Measurements from ENCODE around the gene SELENOO. TPM values are rescaled to one million over a fixed set of nuclear protein-coding genes. Genes with fewer than 3 reads are reported as not detected.

The SELENOO gene
- total RNA-seq, 1 experiment from 2014 or later = 29.6 TPM

DNA sequence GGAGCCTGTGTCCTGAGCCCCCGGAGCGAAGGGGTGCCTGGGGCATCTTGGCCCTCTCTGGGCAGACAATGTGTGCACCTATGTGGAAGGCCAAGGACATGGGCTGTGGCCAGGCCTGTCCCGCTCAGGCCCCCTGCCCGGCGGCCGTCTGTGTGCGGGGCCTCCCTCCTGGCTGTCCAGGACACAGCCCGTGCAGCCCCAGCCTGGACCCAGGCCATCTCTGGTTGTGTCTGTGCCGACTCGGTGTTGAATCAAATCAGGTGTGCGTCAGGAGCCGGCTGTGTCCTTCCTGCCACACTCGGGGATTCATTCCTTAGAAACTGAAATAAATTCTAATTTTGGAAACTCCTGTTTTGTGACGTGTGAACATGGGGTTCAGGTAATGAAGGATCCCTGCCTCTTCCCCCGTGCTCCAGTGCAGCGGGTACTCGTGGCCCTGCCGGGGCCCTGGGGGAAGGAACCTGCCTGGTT lies 1.5 kb upstream of the SELENOO start:
- Histone ChIP-seq H3K4me3 (replicated peaks in 1 of 2; ENCODE audit: low read depth in 1 of 2, low read length in 2 of 2) (no peak overlapping the region), H2AFZ (ENCODE audit: low read depth, low read length, poor library complexity, severe bottlenecking) (no peak overlapping the region), H3K9me2 (ENCODE audit: insufficient read depth) (no peaks in the 10 kb centered on the region), H3K27me3 (ENCODE audit: insufficient read depth, low read length) (no peaks in the 10 kb centered on the region), H3K79me2 (ENCODE audit: insufficient read depth, low read length) (peaks cover 14% of the 10 kb centered on the region), H4K20me1 (ENCODE audit: insufficient read depth) (no peaks in the 10 kb centered on the region), H3K4me2 (ENCODE audit: low read length) (peak overlapping the region; percentile 95), H3K27ac (ENCODE audit: low read depth, low read length) (peak overlapping the region; percentile 22), H3K9me3 (ENCODE audit: control insufficient read depth in 1 of 2, insufficient read depth in 1 of 2, low read depth in 1 of 2, low read length in 2 of 2) (peaks cover 0 to 8% of the 10 kb centered on the region in 2 experiments; a peak in 1 of 4 replicates), H3K4me1 (ENCODE audit: control insufficient read depth in 1 of 2, insufficient read depth in 2 of 2, low read length in 2 of 2) (peaks cover 9 to 19% of the 10 kb centered on the region in 2 experiments; a peak in 3 of 4 replicates), H3K36me3 (ENCODE audit: control insufficient read depth in 1 of 2, insufficient read depth in 2 of 2, low read length in 2 of 2) (peaks cover 2 to 18% of the 10 kb centered on the region in 2 experiments; a peak in 3 of 4 replicates), H3K9ac (ENCODE audit: low read length) (0 out of 2 replicates have a peak overlapping the region, but pooled peaks have one; percentile 67)
- RAD21 ChIA-PET (ENCODE audit: low non-redundant PET in 1 of 2, low total read pairs in 2 of 2, uncharacterized antibody in 2 of 2, unreplicated experiment in 2 of 2) = no interaction called here
- no peak for DNase-seq (ENCODE audit: low read depth, low spot score)
- no peak for TF ChIP-seq YY1 (IDR thresholded peaks at IDR 0.05; ENCODE audit: extremely low read depth, insufficient replicate concordance, low read depth, low read length)
- TF ChIP-seq FOSL1 (IDR thresholded peaks at IDR 0.05; ENCODE audit: low read depth) = no peak
- TF ChIP-seq, protein P1, sequence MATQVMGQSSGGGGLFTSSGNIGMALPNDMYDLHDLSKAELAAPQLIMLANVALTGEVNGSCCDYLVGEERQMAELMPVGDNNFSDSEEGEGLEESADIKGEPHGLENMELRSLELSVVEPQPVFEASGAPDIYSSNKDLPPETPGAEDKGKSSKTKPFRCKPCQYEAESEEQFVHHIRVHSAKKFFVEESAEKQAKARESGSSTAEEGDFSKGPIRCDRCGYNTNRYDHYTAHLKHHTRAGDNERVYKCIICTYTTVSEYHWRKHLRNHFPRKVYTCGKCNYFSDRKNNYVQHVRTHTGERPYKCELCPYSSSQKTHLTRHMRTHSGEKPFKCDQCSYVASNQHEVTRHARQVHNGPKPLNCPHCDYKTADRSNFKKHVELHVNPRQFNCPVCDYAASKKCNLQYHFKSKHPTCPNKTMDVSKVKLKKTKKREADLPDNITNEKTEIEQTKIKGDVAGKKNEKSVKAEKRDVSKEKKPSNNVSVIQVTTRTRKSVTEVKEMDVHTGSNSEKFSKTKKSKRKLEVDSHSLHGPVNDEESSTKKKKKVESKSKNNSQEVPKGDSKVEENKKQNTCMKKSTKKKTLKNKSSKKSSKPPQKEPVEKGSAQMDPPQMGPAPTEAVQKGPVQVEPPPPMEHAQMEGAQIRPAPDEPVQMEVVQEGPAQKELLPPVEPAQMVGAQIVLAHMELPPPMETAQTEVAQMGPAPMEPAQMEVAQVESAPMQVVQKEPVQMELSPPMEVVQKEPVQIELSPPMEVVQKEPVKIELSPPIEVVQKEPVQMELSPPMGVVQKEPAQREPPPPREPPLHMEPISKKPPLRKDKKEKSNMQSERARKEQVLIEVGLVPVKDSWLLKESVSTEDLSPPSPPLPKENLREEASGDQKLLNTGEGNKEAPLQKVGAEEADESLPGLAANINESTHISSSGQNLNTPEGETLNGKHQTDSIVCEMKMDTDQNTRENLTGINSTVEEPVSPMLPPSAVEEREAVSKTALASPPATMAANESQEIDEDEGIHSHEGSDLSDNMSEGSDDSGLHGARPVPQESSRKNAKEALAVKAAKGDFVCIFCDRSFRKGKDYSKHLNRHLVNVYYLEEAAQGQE (IDR thresholded peaks at IDR 0.05; ENCODE audit: low read depth) = no peak
- TF ChIP-seq EZH2phosphoT487 (IDR thresholded peaks at IDR 0.05; ENCODE audit: borderline replicate concordance) = no peak
- TF ChIP-seq, protein P2, sequence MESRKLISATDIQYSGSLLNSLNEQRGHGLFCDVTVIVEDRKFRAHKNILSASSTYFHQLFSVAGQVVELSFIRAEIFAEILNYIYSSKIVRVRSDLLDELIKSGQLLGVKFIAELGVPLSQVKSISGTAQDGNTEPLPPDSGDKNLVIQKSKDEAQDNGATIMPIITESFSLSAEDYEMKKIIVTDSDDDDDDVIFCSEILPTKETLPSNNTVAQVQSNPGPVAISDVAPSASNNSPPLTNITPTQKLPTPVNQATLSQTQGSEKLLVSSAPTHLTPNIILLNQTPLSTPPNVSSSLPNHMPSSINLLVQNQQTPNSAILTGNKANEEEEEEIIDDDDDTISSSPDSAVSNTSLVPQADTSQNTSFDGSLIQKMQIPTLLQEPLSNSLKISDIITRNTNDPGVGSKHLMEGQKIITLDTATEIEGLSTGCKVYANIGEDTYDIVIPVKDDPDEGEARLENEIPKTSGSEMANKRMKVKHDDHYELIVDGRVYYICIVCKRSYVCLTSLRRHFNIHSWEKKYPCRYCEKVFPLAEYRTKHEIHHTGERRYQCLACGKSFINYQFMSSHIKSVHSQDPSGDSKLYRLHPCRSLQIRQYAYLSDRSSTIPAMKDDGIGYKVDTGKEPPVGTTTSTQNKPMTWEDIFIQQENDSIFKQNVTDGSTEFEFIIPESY (IDR thresholded peaks at IDR 0.05; ENCODE audit: extremely low read depth, insufficient replicate concordance, low read length) = no peak
- TF ChIP-seq EGR1 (IDR thresholded peaks at IDR 0.05; ENCODE audit: low read depth) = no peak
- no peak for TF ChIP-seq ZFX (IDR thresholded peaks at IDR 0.05)
- no peak for TF ChIP-seq CBX3 (IDR thresholded peaks at IDR 0.05; ENCODE audit: low read depth)
- TF ChIP-seq JUND (IDR thresholded peaks at IDR 0.05) = no peak
- no peak for TF ChIP-seq ELF1 (IDR thresholded peaks at IDR 0.05; ENCODE audit: borderline replicate concordance, low read depth)
- TF ChIP-seq POLR2AphosphoS5 (IDR thresholded peaks at IDR 0.05; ENCODE audit: low read depth, low read length) = no peak
- TF ChIP-seq EZH2 (IDR thresholded peaks at IDR 0.05) = no peak
- TF ChIP-seq TCF7L2 (IDR thresholded peaks at IDR 0.05; ENCODE audit: borderline replicate concordance, extremely low read depth, insufficient read depth, insufficient read length) = no peak
- intact Hi-C loops (cut with micrococcal nuclease) = no loop called here
- BruUV-seq (replicated peaks) = no TSS peak
- CTCF ChIA-PET = interaction anchor here (1.7 kb wide), 1 partner anchor 9 kb away, joined by 4 read pairs; no protein-coding TSS in a partner anchor
- no peak for ATAC-seq
- POLR2A ChIA-PET = no interaction called here

Data from HCT116 (cell line).